ENCODE measurements around the gene TAF5L. TPM values are rescaled to one million over a fixed set of nuclear protein-coding genes. Genes with fewer than 3 reads are reported as not detected.

TAF5L gene
- total and polyA plus RNA-seq, 2 experiments from 2014 or later: 5.4 to 13.0 TPM

DNA sequence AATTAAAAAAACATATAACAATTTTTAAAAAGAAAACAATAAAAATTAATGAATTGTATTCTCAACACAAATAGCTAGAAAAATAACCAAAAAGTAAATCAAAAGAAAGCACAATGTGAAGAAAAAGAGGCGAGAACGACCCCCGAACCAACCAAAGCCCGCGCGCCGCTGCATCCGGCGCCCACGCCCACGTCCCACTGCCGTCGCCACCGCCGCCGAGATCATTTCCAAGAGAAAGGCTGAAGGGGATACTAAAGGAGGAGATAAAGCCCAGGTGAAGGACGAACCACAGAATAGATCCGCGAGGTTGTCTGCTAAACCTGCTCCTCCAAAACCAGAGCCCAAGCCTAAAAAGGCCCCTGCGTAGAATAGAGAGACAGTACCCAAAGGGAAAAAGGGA lies 55.6 kb downstream of the TAF5L start:
- Histone ChIP-seq H3K4me3 (no peak overlapping the region), H3K9me3 (ENCODE audit: low read depth) (no peaks in the 10 kb centered on the region), H3K36me3 (replicated peaks; ENCODE audit: insufficient read depth, low read depth) (no peaks in the 10 kb centered on the region), H3K4me1 (ENCODE audit: insufficient read depth) (no peaks in the 10 kb centered on the region), H3K27me3 (no peaks in the 10 kb centered on the region), H3K79me2 (no peaks in the 10 kb centered on the region), H2AFZ (no peak overlapping the region), H3K27ac (no peak overlapping the region), H3K4me2 (no peak overlapping the region), H4K20me1 (ENCODE audit: insufficient read depth, poor library complexity, severe bottlenecking) (no peaks in the 10 kb centered on the region), H3K9me2 (replicated peaks; ENCODE audit: insufficient read depth) (no peaks in the 10 kb centered on the region)
- DNase-seq (ENCODE audit: low spot score): no peak
- 82% methylated on average over 20 of the region's 20 CpGs for WGBS (ENCODE audit: low lambda C conversion rate, missing lambda C conversion rate)
- TF ChIP-seq EZH2phosphoT487 (IDR thresholded peaks at IDR 0.05; ENCODE audit: low read depth, severe bottlenecking, unreplicated experiment): no peak

DNA sequence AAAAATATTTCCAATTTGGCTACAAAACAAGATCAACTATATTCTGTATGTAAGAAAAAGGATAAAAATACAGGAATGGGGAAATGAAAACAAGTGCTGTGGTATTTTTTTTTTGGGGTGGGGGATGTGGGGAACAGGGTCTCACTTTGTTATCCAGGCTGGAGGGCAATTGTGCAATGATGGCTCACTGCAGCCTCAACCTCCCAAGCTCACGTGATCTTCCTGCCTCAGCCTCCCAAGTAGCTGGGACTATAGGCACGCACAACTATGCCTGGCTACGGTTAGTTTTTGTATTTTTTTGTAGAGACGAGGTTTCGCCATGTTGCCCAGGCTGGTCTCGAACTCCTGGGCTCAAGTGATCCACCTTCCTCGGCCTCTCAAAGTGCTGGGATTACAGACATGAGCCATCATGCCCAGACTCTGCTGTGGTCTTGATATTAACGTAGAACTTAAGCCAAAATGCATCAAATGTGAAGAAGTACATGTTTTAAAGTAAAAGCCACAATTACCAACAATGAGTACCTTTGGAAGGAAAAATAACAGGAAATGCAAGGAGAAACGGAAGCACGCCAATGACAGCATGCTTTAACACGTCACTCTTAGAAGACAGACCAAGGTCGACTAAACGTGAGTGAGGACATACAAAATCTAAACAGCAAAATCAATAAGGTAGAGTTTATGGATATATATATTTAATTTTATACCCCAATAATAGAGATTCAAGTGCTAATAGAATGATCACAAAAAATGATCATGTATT lies 58.6 kb downstream of the TAF5L start:
- no peaks in the 10 kb centered on the region for H3K79me2 ChIP-seq
- 90% methylated on average over 13 of the region's 13 CpGs for WGBS (ENCODE audit: low lambda C conversion rate, missing lambda C conversion rate)
- no peaks in the 10 kb centered on the region for H3K9me2 ChIP-seq (replicated peaks; ENCODE audit: insufficient read depth)
- no peaks in the 10 kb centered on the region for H3K27me3 ChIP-seq
- no peak overlapping the region for H3K4me3 ChIP-seq
- H3K27ac ChIP-seq: no peak overlapping the region
- H2AFZ ChIP-seq: no peak overlapping the region
- no peak overlapping the region for H3K4me2 ChIP-seq
- H3K36me3 ChIP-seq (replicated peaks; ENCODE audit: insufficient read depth, low read depth): no peaks in the 10 kb centered on the region
- no peaks in the 10 kb centered on the region for H3K4me1 ChIP-seq (ENCODE audit: insufficient read depth)
- TF ChIP-seq EZH2 (IDR thresholded peaks at IDR 0.05; ENCODE audit: borderline replicate concordance) (no peak), EZH2phosphoT487 (IDR thresholded peaks at IDR 0.05; ENCODE audit: low read depth, severe bottlenecking, unreplicated experiment) (no peak)
- TF ChIP-seq, protein P1, sequence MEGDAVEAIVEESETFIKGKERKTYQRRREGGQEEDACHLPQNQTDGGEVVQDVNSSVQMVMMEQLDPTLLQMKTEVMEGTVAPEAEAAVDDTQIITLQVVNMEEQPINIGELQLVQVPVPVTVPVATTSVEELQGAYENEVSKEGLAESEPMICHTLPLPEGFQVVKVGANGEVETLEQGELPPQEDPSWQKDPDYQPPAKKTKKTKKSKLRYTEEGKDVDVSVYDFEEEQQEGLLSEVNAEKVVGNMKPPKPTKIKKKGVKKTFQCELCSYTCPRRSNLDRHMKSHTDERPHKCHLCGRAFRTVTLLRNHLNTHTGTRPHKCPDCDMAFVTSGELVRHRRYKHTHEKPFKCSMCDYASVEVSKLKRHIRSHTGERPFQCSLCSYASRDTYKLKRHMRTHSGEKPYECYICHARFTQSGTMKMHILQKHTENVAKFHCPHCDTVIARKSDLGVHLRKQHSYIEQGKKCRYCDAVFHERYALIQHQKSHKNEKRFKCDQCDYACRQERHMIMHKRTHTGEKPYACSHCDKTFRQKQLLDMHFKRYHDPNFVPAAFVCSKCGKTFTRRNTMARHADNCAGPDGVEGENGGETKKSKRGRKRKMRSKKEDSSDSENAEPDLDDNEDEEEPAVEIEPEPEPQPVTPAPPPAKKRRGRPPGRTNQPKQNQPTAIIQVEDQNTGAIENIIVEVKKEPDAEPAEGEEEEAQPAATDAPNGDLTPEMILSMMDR (IDR thresholded peaks at IDR 0.05; ENCODE audit: poor library complexity): no peak
- H4K20me1 ChIP-seq (ENCODE audit: insufficient read depth, poor library complexity, severe bottlenecking): no peaks in the 10 kb centered on the region
- no peak for DNase-seq (ENCODE audit: low spot score)
- no peaks in the 10 kb centered on the region for H3K9me3 ChIP-seq (ENCODE audit: low read depth)

DNA sequence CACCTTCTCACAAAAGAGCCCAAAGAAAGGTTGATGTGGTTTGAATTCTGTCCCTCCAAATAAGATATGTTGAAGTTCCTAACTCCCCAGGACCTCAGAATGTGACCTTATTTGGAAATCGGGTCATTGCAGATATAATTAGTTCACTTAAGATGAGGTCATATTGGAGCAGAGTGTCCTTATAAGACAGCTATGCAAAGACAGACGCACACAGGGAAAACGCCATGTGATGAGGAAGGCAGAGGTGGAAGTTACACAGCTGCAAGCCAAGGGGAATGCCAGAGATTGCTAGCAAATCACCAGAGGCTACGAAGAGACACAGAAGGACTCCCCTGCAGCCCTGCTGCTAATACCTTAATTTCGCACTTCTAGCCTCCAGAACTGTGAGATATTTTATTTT lies 62.2 kb downstream of the TAF5L start:
- peaks cover 5% of the 10 kb centered on the region for H3K4me1 ChIP-seq (ENCODE audit: insufficient read depth)
- no peak for TF ChIP-seq EZH2phosphoT487 (IDR thresholded peaks at IDR 0.05; ENCODE audit: low read depth, severe bottlenecking, unreplicated experiment)
- no peak for TF ChIP-seq EZH2 (IDR thresholded peaks at IDR 0.05; ENCODE audit: borderline replicate concordance)
- TF ChIP-seq, protein P1 (IDR thresholded peaks at IDR 0.05; ENCODE audit: poor library complexity): no peak
- H3K9me3 ChIP-seq (ENCODE audit: low read depth): no peaks in the 10 kb centered on the region
- H3K9me2 ChIP-seq (replicated peaks; ENCODE audit: insufficient read depth): no peaks in the 10 kb centered on the region
- H3K79me2 ChIP-seq: no peaks in the 10 kb centered on the region
- H3K27ac ChIP-seq: no peak overlapping the region
- H2AFZ ChIP-seq: no peak overlapping the region
- 75% methylated on average over 5 of the region's 5 CpGs for WGBS (ENCODE audit: low lambda C conversion rate, missing lambda C conversion rate)
- no peak for DNase-seq (ENCODE audit: low spot score)
- no peaks in the 10 kb centered on the region for H4K20me1 ChIP-seq (ENCODE audit: insufficient read depth, poor library complexity, severe bottlenecking)
- H3K4me3 ChIP-seq: no peak overlapping the region
- H3K27me3 ChIP-seq: no peaks in the 10 kb centered on the region
- H3K36me3 ChIP-seq (replicated peaks; ENCODE audit: insufficient read depth, low read depth): no peaks in the 10 kb centered on the region
- H3K4me2 ChIP-seq: no peak overlapping the region

DNA sequence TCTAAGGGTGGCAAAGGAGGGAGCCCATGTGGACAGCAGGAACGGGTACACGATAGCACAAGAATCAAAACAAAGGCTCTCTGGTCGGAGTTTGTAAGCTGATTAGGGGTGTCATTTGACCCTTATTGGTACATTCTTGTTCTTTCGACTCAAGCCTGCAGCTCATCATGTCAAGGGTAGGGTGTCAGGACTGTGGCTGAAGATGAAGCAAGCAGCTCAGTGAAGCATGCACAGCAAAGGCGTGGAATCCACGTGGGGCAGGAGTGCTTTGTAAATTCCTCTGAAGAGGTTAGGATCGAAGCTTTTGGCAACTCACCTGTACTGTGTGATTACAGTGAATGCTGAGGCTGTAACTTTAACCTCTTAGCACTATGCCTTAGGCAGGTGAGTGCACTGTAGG lies 62.7 kb downstream of the TAF5L start:
- H3K27me3 ChIP-seq: no peaks in the 10 kb centered on the region
- no peak overlapping the region for H3K4me2 ChIP-seq
- no peaks in the 10 kb centered on the region for H3K79me2 ChIP-seq
- H2AFZ ChIP-seq: no peak overlapping the region
- TF ChIP-seq EZH2phosphoT487 (IDR thresholded peaks at IDR 0.05; ENCODE audit: low read depth, severe bottlenecking, unreplicated experiment): no peak
- TF ChIP-seq EZH2 (IDR thresholded peaks at IDR 0.05; ENCODE audit: borderline replicate concordance): no peak
- TF ChIP-seq, protein P1 (IDR thresholded peaks at IDR 0.05; ENCODE audit: poor library complexity): no peak
- H3K4me1 ChIP-seq (ENCODE audit: insufficient read depth): peaks cover 5% of the 10 kb centered on the region
- 28% methylated on average over 7 of the region's 7 CpGs for whole genome bisulfite sequencing (ENCODE audit: low lambda C conversion rate, missing lambda C conversion rate)
- H3K4me3 ChIP-seq: no peak overlapping the region
- H4K20me1 ChIP-seq (ENCODE audit: insufficient read depth, poor library complexity, severe bottlenecking): no peaks in the 10 kb centered on the region
- H3K27ac ChIP-seq: no peak overlapping the region
- H3K36me3 ChIP-seq (replicated peaks; ENCODE audit: insufficient read depth, low read depth): no peaks in the 10 kb centered on the region
- DNase-seq (ENCODE audit: low spot score): no peak
- no peaks in the 10 kb centered on the region for H3K9me2 ChIP-seq (replicated peaks; ENCODE audit: insufficient read depth)
- H3K9me3 ChIP-seq (ENCODE audit: low read depth): no peaks in the 10 kb centered on the region

Measured in hepatocyte (in vitro differentiated cells).